Body of pancreas (tissue), 4 donors: ENCODE results near the gene SCFD2. TPM values are rescaled to one million over a fixed set of nuclear protein-coding genes. Genes with fewer than 3 reads are reported as not detected.

Source experiments
- ATAC-seq: fragments of 150-250 bp; one replicate; pipeline ENCODE4 v1.9.1; 2016
- DNase-seq, 4 donors: peaks; one replicate each; pipeline ENCODE4 v3.0.0-alpha.2; 2019
- H3K27ac ChIP-seq, 4 donors: fragments of 200-600 bp; sonication (generic); 1 replicate in 3 of 4; 2 replicates in 1 of 4; pipeline versions ENCODE4 v1.5.1 to v1.6.1; 2016 to 2019; ENCODE audit warnings: mild to moderate bottlenecking in 1 of 4, mixed read lengths in 1 of 4, moderate library complexity in 1 of 4
- H3K27me3 ChIP-seq, 2 donors: fragments of 200-600 bp; sonication (generic); one replicate each; pipeline ENCODE4 v1.6.0; 2016; ENCODE audit warnings: mild to moderate bottlenecking in 1 of 2
- H3K36me3 ChIP-seq, 2 donors: fragments of 200-600 bp; sonication (generic); replicated peaks in 1 of 2; 2 replicates each; pipeline ENCODE4 v1.5.1; 2016; ENCODE audit warnings: low read depth in 2 of 2; ENCODE audit not compliant: insufficient read depth in 1 of 2
- H3K4me1 ChIP-seq: fragments of 200-600 bp; sonication (generic); one replicate; pipeline ENCODE4 v1.6.0; 2016
- H3K4me3 ChIP-seq, 2 donors: fragments of 200-600 bp; sonication (generic); 1 replicate in 1 of 2; 2 replicates in 1 of 2; pipeline ENCODE4 v1.5.1; 2016 to 2019
- H3K9me3 ChIP-seq, 3 donors: fragments of 200-600 bp; sonication (generic); 1 replicate in 2 of 3; 2 replicates in 1 of 3; pipeline ENCODE4 v1.5.1; 2016
- CTCF ChIP-seq, 7 experiments: fragments of 450-650 bp in 4 of 7; fragments of 200-600 bp in 3 of 7; sonication (generic) in 3 of 7; IDR thresholded peaks; one replicate each; pipeline ENCODE4 v1.5.1; 2016 to 2019; ENCODE audit warnings: antibody characterized with exemption in 7 of 7
- POLR2A ChIP-seq, 3 donors: fragments of 450-650 bp; IDR thresholded peaks; one replicate each; pipeline ENCODE4 v1.6.1; 2016; ENCODE audit warnings: antibody characterized with exemption in 3 of 3, mild to moderate bottlenecking in 2 of 3
- WGBS, 2 donors: methylation state at CpG; one replicate each; pipeline ENCODE4 v1.1.5; 2017; 5-methylcytosine and 5-hydroxymethylcytosine counted together
- intact Hi-C: fragments of 100-400 bp; cut with DNase I; formaldehyde crosslinking; loops from one replicate; pipeline ENCODE4 v1.15.1; 2023
- total RNA-seq, 2 donors: library from RNA; depleted of rRNA; stranded (reverse); fragments of >200 nt; gene quantifications; one replicate each; pipeline ENCODE4 v1.1.0, GENCODE V29; 2016

The SCFD2 gene
- total RNA-seq, 2 donors from 2014 or later: 17.9 to 53.7 TPM

- no peaks in the 10 kb centered on the region for H3K4me1 ChIP-seq
- intact Hi-C loops: no loop called here
- no peak overlapping the region for H3K4me3 ChIP-seq
- no peak for TF ChIP-seq POLR2A (IDR thresholded peaks at IDR 0.05)
- no peak for TF ChIP-seq CTCF (IDR thresholded peaks at IDR 0.05)
- H3K36me3 ChIP-seq: no peaks in the 10 kb centered on the region
- DNase-seq: no peak
- no peaks in the 10 kb centered on the region for H3K27me3 ChIP-seq
- H3K9me3 ChIP-seq: no peaks in the 10 kb centered on the region
- no peak for ATAC-seq
- H3K27ac ChIP-seq: no peak overlapping the region
These were observed 264.7 kb downstream of the SCFD2 start for GRCh38 chr4:53101191-53101581.

- 71 to 84% methylated on average over 7 of the region's 7 CpGs for WGBS, 2 donors
- ATAC-seq: no peak
- TF ChIP-seq CTCF (IDR thresholded peaks at IDR 0.05) (no peak), POLR2A (IDR thresholded peaks at IDR 0.05) (no peak)
These were observed 265.2 kb downstream of the SCFD2 start for GRCh38 chr4:53100501-53101190.

GRCh38 chr4:53098681-53099121 lies 267.2 kb downstream of the SCFD2 start:
- no peak overlapping the region for H3K4me3 ChIP-seq
- DNase-seq (no peak), ATAC-seq (no peak)
- TF ChIP-seq CTCF (IDR thresholded peaks at IDR 0.05): no peak
- no peak for TF ChIP-seq POLR2A (IDR thresholded peaks at IDR 0.05)
- no peaks in the 10 kb centered on the region for H3K36me3 ChIP-seq
- H3K27ac ChIP-seq: no peak overlapping the region
- no peaks in the 10 kb centered on the region for H3K27me3 ChIP-seq
- no peaks in the 10 kb centered on the region for H3K4me1 ChIP-seq
- intact Hi-C loops: no loop called here
- 96 to 100% methylated on average over 2 of the region's 2 CpGs for WGBS, 2 donors
- no peaks in the 10 kb centered on the region for H3K9me3 ChIP-seq

More at GRCh38 chr4:53100501-53101190, 265.2 kb downstream of the SCFD2 start:
- DNase-seq: no peak
- Histone ChIP-seq H3K9me3 (no peaks in the 10 kb centered on the region), H3K27ac (no peak overlapping the region), H3K36me3 (no peaks in the 10 kb centered on the region), H3K27me3 (no peaks in the 10 kb centered on the region), H3K4me3 (no peak overlapping the region), H3K4me1 (no peaks in the 10 kb centered on the region)
- intact Hi-C loops: no loop called here

GRCh38 chr4:53094040-53094439 lies 271.8 kb downstream of the SCFD2 start:
- DNase-seq: no peak
- Histone ChIP-seq H3K4me1 (no peaks in the 10 kb centered on the region), H3K27ac (no peak overlapping the region), H3K27me3 (no peaks in the 10 kb centered on the region), H3K4me3 (no peak overlapping the region), H3K9me3 (no peaks in the 10 kb centered on the region), H3K36me3 (no peaks in the 10 kb centered on the region)
- 92 to 95% methylated on average over 1 of the region's 1 CpG for WGBS, 2 donors
- intact Hi-C loops: no loop called here
- ATAC-seq: no peak
- no peak for TF ChIP-seq CTCF (IDR thresholded peaks at IDR 0.05)
- TF ChIP-seq POLR2A (IDR thresholded peaks at IDR 0.05): no peak
